SK-N-SH treated with all-trans-retinoic acid at 6 μM for 48 hours (cell line): Measurements from ENCODE around the gene SLC17A9.
"Not testable (repeated sequence)": the region's sequence is repeated elsewhere in the genome, so short reads cannot be mapped to it uniquely, and the experiment has no call there.

Experiments used
- ATAC-seq: fragments of 200-7000 bp; cut with Tn5 transposase; 3 replicates; pipeline ENCODE4 v1.9.1; 2020; ENCODE audit warnings: mild to moderate bottlenecking, moderate library complexity
- BACH2 ChIP-seq: fragments of 250-450 bp; sonication (Bioruptor Pico); IDR thresholded peaks from 2 replicates; pipeline ENCODE4 v1.9.0; 2021; ENCODE audit warnings: mild to moderate bottlenecking, borderline replicate concordance
- CSDC2 ChIP-seq: fragments of 250-450 bp; sonication (Bioruptor Pico); IDR thresholded peaks from 2 replicates; pipeline ENCODE4 v1.5.0; 2020; ENCODE audit warnings: mild to moderate bottlenecking, moderate library complexity
- ESRRG ChIP-seq: fragments of 250-450 bp; sonication (Bioruptor Pico); IDR thresholded peaks from 2 replicates; pipeline ENCODE4 v1.6.1; 2021; ENCODE audit warnings: mild to moderate bottlenecking
- GLIS3 ChIP-seq: fragments of 250-450 bp; sonication (Bioruptor Pico); IDR thresholded peaks from 2 replicates; pipeline ENCODE4 v1.5.0; 2020; ENCODE audit warnings: mild to moderate bottlenecking, moderate library complexity
- ISL1 ChIP-seq: fragments of 250-450 bp; sonication (Bioruptor Pico); IDR thresholded peaks from 2 replicates; pipeline ENCODE4 v2.1.2; 2022; ENCODE audit warnings: mild to moderate bottlenecking, moderate library complexity
- PPARA ChIP-seq: fragments of 250-450 bp; sonication (Bioruptor Pico); IDR thresholded peaks from 2 replicates; pipeline ENCODE4 v1.5.0; 2020; ENCODE audit warnings: mild to moderate bottlenecking, borderline replicate concordance
- RARB ChIP-seq: fragments of 250-450 bp; sonication (Bioruptor Pico); IDR thresholded peaks from 2 replicates; pipeline ENCODE4 v1.8.0; 2021; ENCODE audit warnings: mild to moderate bottlenecking, moderate library complexity
- SNAI2 ChIP-seq: fragments of 250-450 bp; sonication (Bioruptor Pico); IDR thresholded peaks from 2 replicates; pipeline ENCODE4 v1.5.0; 2020; ENCODE audit warnings: mild to moderate bottlenecking, moderate library complexity
- TCF4 ChIP-seq: fragments of 250-450 bp; sonication (Bioruptor Pico); IDR thresholded peaks from 2 replicates; pipeline ENCODE4 v1.8.0; 2021; ENCODE audit warnings: mild to moderate bottlenecking, moderate library complexity, borderline replicate concordance
- TOX ChIP-seq: fragments of 250-450 bp; sonication (Bioruptor Pico); IDR thresholded peaks from 2 replicates; pipeline ENCODE4 v1.8.0; 2021; ENCODE audit warnings: mild to moderate bottlenecking, moderate library complexity, borderline replicate concordance
- ZC3H10 ChIP-seq: fragments of 250-450 bp; sonication (Bioruptor Pico); IDR thresholded peaks from 2 replicates; pipeline ENCODE4 v1.5.1; 2021; ENCODE audit warnings: mild to moderate bottlenecking, moderate library complexity
- ZFP3 ChIP-seq: fragments of 250-450 bp; sonication (Bioruptor Pico); IDR thresholded peaks from 2 replicates; pipeline ENCODE4 v1.5.0; 2020; ENCODE audit warnings: mild to moderate bottlenecking, moderate library complexity
- ZFP30 ChIP-seq: fragments of 450-650 bp; formaldehyde crosslinking; IDR thresholded peaks from 2 replicates; pipeline ENCODE4 v1.5.0; 2022; ENCODE audit warnings: mild to moderate bottlenecking, moderate library complexity
- ZNF565 ChIP-seq: fragments of 450-650 bp; formaldehyde crosslinking; conservative IDR thresholded peaks from 2 replicates; pipeline ENCODE4 v1.5.0; 2020; ENCODE audit warnings: low read depth, mild to moderate bottlenecking, moderate library complexity
- ZNF70 ChIP-seq: fragments of 450-650 bp; formaldehyde crosslinking; IDR thresholded peaks from 2 replicates; pipeline ENCODE4 v1.5.0; 2020; ENCODE audit warnings: mild to moderate bottlenecking, moderate library complexity
- ZNF8 ChIP-seq: fragments of 450-650 bp; formaldehyde crosslinking; IDR thresholded peaks from 2 replicates; pipeline ENCODE4 v1.5.0; 2020; ENCODE audit warnings: mild to moderate bottlenecking, moderate library complexity
- TF ChIP-seq, protein P1 (sequence below): fragments of 250-450 bp; sonication (Bioruptor Pico); IDR thresholded peaks from 2 replicates; pipeline ENCODE4 v1.5.1; 2020; ENCODE audit warnings: low read depth, mild to moderate bottlenecking, moderate library complexity
- TF ChIP-seq, protein P2 (sequence below): fragments of 250-450 bp; sonication (Bioruptor Pico); IDR thresholded peaks from 2 replicates; pipeline ENCODE4 v1.5.0; 2020; ENCODE audit warnings: mild to moderate bottlenecking, moderate library complexity
- TF ChIP-seq, protein P3 (sequence below): fragments of 250-450 bp; sonication (Bioruptor Pico); IDR thresholded peaks from 2 replicates; pipeline ENCODE4 v1.5.1; 2021; ENCODE audit warnings: mild to moderate bottlenecking, moderate library complexity
- TF ChIP-seq, protein P4 (sequence below): fragments of 250-450 bp; sonication (Bioruptor Pico); IDR thresholded peaks from 2 replicates; pipeline ENCODE4 v1.8.0; 2020; ENCODE audit warnings: mild to moderate bottlenecking, moderate library complexity, borderline replicate concordance

The SLC17A9 gene

DNA sequence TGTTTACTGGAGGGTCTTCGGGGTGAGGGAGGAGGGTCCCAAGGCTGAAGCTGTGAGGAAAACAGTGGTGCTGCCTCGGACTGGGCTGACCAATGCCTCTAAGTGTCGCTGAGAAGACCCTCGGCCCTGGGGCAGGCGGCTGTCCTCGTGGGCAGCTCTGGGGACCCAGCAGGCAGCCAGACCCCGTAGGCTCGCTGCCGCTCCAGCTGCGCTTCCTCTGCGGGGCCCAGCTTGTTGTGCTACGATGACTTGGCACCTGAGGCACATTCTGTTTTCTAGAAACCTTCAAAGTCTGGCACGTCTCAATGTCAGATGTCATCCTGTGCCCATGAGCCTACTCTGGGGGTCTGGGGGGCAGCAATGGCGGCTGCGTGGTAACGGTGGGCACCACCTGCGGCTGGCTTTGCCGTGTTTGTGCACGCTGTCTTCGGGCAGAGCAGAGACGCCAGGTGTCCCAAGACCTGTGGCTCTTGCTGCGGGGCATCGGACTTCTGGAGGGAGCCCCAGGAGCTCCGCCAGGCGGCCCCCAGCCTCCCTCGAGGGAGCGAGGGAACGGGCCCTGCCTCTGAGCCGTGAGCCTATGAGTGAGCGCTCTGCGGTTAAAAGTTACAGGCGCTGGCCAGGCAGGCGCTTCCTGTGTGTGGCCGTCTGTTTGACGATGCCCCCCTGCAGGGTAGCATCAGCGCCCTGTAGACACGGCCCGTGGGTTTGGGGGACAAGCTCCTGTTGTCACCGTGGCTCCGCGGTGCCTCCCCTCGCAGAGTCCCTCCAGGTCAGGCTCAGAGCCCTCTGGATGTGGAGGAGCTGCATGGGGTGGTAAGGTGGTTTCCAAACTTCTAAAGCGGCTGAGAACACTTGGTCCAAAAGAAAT, 6.8 kb downstream of the SLC17A9 start:
- no peak for ATAC-seq
- TF ChIP-seq TOX (CRISPR knock-in tag): no peak

DNA sequence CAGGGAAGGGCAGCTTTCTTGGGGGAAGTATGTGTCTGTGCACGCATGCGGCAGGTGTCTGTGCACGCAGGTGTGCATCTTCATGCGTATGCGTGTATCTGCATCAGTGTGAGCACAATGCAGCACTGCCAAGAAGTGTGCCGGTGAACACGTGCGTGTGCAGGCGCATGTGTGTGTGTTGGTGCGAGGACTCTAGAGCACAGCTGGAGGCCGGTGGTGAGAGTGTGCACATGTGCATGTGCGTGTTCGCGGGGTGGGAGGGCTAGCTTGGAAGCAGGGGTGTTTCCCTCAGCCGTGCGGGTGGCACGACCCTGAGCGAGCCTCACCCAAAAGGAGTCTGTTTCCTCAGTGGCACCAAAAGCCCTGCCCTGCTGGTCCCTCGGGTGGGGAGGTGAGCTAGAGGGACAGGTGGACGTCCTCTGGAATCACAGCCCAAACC, 7.5 kb downstream of the SLC17A9 start:
- TF ChIP-seq ZFP3 (CRISPR knock-in tag): no peak
- TF ChIP-seq ESRRG (CRISPR knock-in tag): no peak
- TF ChIP-seq BACH2 (CRISPR knock-in tag): no peak
- TF ChIP-seq TOX (CRISPR knock-in tag): no peak
- no peak for TF ChIP-seq ZNF70 (CRISPR knock-in tag)
- TF ChIP-seq ZC3H10 (CRISPR knock-in tag): no peak
- TF ChIP-seq, protein P1, sequence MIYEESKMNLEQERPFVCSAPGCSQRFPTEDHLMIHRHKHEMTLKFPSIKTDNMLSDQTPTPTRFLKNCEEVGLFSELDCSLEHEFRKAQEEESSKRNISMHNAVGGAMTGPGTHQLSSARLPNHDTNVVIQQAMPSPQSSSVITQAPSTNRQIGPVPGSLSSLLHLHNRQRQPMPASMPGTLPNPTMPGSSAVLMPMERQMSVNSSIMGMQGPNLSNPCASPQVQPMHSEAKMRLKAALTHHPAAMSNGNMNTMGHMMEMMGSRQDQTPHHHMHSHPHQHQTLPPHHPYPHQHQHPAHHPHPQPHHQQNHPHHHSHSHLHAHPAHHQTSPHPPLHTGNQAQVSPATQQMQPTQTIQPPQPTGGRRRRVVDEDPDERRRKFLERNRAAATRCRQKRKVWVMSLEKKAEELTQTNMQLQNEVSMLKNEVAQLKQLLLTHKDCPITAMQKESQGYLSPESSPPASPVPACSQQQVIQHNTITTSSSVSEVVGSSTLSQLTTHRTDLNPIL (CRISPR knock-in tag): no peak
- TF ChIP-seq, protein P2, sequence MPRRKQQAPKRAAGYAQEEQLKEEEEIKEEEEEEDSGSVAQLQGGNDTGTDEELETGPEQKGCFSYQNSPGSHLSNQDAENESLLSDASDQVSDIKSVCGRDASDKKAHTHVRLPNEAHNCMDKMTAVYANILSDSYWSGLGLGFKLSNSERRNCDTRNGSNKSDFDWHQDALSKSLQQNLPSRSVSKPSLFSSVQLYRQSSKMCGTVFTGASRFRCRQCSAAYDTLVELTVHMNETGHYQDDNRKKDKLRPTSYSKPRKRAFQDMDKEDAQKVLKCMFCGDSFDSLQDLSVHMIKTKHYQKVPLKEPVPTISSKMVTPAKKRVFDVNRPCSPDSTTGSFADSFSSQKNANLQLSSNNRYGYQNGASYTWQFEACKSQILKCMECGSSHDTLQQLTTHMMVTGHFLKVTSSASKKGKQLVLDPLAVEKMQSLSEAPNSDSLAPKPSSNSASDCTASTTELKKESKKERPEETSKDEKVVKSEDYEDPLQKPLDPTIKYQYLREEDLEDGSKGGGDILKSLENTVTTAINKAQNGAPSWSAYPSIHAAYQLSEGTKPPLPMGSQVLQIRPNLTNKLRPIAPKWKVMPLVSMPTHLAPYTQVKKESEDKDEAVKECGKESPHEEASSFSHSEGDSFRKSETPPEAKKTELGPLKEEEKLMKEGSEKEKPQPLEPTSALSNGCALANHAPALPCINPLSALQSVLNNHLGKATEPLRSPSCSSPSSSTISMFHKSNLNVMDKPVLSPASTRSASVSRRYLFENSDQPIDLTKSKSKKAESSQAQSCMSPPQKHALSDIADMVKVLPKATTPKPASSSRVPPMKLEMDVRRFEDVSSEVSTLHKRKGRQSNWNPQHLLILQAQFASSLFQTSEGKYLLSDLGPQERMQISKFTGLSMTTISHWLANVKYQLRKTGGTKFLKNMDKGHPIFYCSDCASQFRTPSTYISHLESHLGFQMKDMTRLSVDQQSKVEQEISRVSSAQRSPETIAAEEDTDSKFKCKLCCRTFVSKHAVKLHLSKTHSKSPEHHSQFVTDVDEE: no peak
- TF ChIP-seq SNAI2 (CRISPR knock-in tag): no peak
- TF ChIP-seq, protein P3, sequence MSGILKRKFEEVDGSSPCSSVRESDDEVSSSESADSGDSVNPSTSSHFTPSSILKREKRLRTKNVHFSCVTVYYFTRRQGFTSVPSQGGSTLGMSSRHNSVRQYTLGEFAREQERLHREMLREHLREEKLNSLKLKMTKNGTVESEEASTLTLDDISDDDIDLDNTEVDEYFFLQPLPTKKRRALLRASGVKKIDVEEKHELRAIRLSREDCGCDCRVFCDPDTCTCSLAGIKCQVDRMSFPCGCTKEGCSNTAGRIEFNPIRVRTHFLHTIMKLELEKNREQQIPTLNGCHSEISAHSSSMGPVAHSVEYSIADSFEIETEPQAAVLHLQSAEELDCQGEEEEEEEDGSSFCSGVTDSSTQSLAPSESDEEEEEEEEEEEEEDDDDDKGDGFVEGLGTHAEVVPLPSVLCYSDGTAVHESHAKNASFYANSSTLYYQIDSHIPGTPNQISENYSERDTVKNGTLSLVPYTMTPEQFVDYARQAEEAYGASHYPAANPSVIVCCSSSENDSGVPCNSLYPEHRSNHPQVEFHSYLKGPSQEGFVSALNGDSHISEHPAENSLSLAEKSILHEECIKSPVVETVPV (CRISPR knock-in tag): no peak
- TF ChIP-seq CSDC2 (CRISPR knock-in tag): no peak
- TF ChIP-seq, protein P4, sequence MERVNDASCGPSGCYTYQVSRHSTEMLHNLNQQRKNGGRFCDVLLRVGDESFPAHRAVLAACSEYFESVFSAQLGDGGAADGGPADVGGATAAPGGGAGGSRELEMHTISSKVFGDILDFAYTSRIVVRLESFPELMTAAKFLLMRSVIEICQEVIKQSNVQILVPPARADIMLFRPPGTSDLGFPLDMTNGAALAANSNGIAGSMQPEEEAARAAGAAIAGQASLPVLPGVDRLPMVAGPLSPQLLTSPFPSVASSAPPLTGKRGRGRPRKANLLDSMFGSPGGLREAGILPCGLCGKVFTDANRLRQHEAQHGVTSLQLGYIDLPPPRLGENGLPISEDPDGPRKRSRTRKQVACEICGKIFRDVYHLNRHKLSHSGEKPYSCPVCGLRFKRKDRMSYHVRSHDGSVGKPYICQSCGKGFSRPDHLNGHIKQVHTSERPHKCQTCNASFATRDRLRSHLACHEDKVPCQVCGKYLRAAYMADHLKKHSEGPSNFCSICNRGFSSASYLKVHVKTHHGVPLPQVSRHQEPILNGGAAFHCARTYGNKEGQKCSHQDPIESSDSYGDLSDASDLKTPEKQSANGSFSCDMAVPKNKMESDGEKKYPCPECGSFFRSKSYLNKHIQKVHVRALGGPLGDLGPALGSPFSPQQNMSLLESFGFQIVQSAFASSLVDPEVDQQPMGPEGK: no peak
- no peak for TF ChIP-seq GLIS3 (CRISPR knock-in tag)
- TF ChIP-seq TCF4 (CRISPR knock-in tag): no peak
- TF ChIP-seq ZNF8 (CRISPR knock-in tag): no peak
- no peak for TF ChIP-seq PPARA (CRISPR knock-in tag)
- TF ChIP-seq ZNF565 (CRISPR knock-in tag): no peak
- ATAC-seq: no peak

DNA sequence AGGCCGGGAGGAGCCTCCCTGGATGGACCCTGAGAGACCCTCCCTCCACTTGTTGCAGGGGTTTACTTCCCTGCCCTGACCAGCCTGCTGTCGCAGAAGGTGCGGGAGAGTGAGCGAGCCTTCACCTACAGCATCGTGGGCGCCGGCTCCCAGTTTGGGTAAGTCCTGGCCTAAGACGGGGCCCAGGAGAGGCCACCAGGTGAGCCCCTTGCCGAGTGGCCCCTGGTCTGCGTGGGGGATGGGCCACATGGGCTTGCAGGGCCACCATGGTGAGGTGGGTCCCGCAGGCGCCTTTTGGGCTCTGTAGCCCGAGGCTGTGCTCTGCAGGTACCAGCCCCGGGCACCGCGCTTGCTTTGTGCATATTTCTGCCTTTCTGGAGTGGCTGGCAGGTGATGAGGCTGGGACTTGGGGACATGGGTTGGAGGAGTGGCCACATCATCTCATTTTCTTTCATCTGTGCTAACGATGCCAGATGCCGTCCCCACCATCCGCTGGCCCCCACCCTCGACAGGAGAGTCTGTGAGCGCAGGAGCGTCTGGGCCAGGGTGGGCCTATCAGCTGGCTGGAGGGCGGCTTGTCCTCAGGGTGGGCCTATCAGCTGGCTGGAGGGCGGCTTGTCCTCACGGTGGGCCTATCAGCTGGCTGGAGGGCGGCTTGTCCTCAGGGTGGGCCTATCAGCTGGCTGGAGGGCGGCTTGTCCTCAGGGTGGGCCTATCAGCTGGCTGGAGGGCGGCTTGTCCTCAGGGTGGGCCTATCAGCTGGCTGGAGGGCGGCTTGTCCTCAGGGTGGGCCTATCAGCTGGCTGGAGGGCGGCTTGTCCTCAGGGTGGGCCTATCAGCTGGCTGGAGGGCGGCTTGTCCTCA, 8.2 kb downstream of the SLC17A9 start:
- ATAC-seq: not testable (repeated sequence)

DNA sequence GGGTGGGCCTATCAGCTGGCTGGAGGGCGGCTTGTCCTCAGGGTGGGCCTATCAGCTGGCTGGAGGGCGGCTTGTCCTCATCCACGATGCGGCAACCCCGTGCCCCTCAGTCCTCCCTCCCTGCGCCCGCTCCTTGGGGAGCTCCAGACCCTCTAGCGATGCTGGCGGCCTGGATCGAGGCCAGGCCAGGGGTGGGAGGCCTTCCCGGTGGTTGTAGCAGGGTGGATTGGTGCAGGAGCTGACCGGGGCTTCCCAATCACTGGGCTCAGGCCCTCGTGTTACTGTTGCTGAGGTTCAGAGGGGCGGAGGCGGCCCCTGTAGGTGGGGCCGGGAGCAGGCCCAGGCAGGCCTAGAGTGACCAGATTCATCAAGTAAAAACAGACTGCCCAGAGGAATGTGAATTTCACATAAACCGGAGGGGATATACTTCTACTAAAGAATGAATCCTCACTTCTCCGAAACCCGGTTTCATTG, 8.8 kb downstream of the SLC17A9 start:
- ATAC-seq: no peak
- TF ChIP-seq RARB (CRISPR knock-in tag) (no peak), ZC3H10 (CRISPR knock-in tag) (no peak), ZFP30 (CRISPR knock-in tag) (no peak), TCF4 (CRISPR knock-in tag) (no peak), ZNF565 (CRISPR knock-in tag) (no peak), GLIS3 (CRISPR knock-in tag) (no peak), ZFP3 (CRISPR knock-in tag) (no peak), SNAI2 (CRISPR knock-in tag) (no peak), ZNF70 (CRISPR knock-in tag) (no peak), ISL1 (CRISPR knock-in tag) (no peak)
- TF ChIP-seq, protein P3 (CRISPR knock-in tag): no peak
- TF ChIP-seq, protein P4: no peak
